IMR-90 (cell line): ENCODE measurements around the gene ZNF77. TPM values are rescaled to one million over a fixed set of nuclear protein-coding genes. Genes with fewer than 3 reads are reported as not detected.

Experiments used
- ATAC-seq: fragments of 200-7000 bp; cut with Tn5 transposase; 2 replicates; pipeline ENCODE4 v1.9.1; 2020; ENCODE audit warnings: low read depth, mild to moderate bottlenecking, moderate library complexity
- BruUV-seq: library from RNA; stranded (reverse); fragments of 400-500 nt; replicated peaks from 2 replicates; lab custom pipeline; 2021; lab: Mats Ljungman, UMichigan
- CTCF ChIA-PET: fragments of 300-600 bp; formaldehyde crosslinking; extraction: SDS; loops from one replicate; lab custom pipeline; 2021; ENCODE audit warnings: antibody characterized with exemption; lab: Yijun Ruan, JAX
- POLR2A ChIA-PET: fragments of 300-600 bp; sonication (Branson Sonifier 250); formaldehyde crosslinking; loops from one replicate; lab custom pipeline; 2022; ENCODE audit warnings: antibody characterized with exemption; ENCODE audit not compliant: unreplicated experiment; lab: Charles Lee
- DNase-seq: peaks from one replicate; pipeline ENCODE4 v3.0.0; 2013
- H2AFZ ChIP-seq: replicated peaks from 2 replicates; pipeline ENCODE3; 2013; ENCODE audit warnings: low read length, mild to moderate bottlenecking; ENCODE audit not compliant: poor library complexity
- H2AK5ac ChIP-seq: 2 replicates; pipeline ENCODE4 v1.6.1; 2013; ENCODE audit warnings: low read depth, low read length, inconsistent platforms
- H2AK9ac ChIP-seq: replicated peaks from 2 replicates; pipeline ENCODE3; 2013; ENCODE audit warnings: mild to moderate bottlenecking, low read depth, low read length, moderate library complexity; ENCODE audit not compliant: poor library complexity
- H2BK120ac ChIP-seq: 2 replicates; pipeline ENCODE4 v1.6.1; 2013; ENCODE audit warnings: low read depth, low read length, inconsistent platforms
- H2BK15ac ChIP-seq: 3 replicates; pipeline ENCODE4 v1.6.1; 2013; ENCODE audit warnings: low read depth, low read length, inconsistent platforms
- H2BK20ac ChIP-seq: 2 replicates; pipeline ENCODE4 v1.6.1; 2013; ENCODE audit warnings: low read depth, mild to moderate bottlenecking, inconsistent platforms, low read length, moderate library complexity
- H2BK5ac ChIP-seq: 2 replicates; pipeline ENCODE4 v1.6.1; 2013; ENCODE audit warnings: mild to moderate bottlenecking, low read depth, low read length, inconsistent platforms; ENCODE audit not compliant: poor library complexity, severe bottlenecking
- H3K14ac ChIP-seq: replicated peaks from 2 replicates; pipeline ENCODE4 v1.6.1; 2013; ENCODE audit warnings: low read depth, low read length, inconsistent platforms
- H3K18ac ChIP-seq: 2 replicates; pipeline ENCODE4 v1.6.1; 2013; ENCODE audit warnings: low read depth, low read length, control low read depth
- H3K23ac ChIP-seq: 2 replicates; pipeline ENCODE4 v1.6.1; 2013; ENCODE audit warnings: low read depth, low read length, inconsistent platforms
- H3K27ac ChIP-seq: 2 replicates; pipeline ENCODE4 v1.5.1; 2013; ENCODE audit warnings: mild to moderate bottlenecking, control low read depth, low read length; ENCODE audit not compliant: insufficient read depth
- H3K27me3 ChIP-seq: 2 replicates; pipeline ENCODE4 v1.6.1; 2013; ENCODE audit warnings: low read length; ENCODE audit not compliant: control insufficient read depth, insufficient read depth
- H3K36me3 ChIP-seq: 2 replicates; pipeline ENCODE4 v1.6.1; 2013; ENCODE audit warnings: low read length, mixed read lengths; ENCODE audit not compliant: control insufficient read depth, insufficient read depth
- H3K4ac ChIP-seq: 2 replicates; pipeline ENCODE4 v1.6.1; 2013; ENCODE audit warnings: low read depth, low read length, inconsistent platforms
- H3K4me1 ChIP-seq: 2 replicates; pipeline ENCODE4 v1.6.1; 2013; ENCODE audit warnings: low read length, mixed read lengths; ENCODE audit not compliant: control insufficient read depth, insufficient read depth
- H3K4me2 ChIP-seq: 2 replicates; pipeline ENCODE4 v1.6.1; 2013; ENCODE audit warnings: low read depth, mild to moderate bottlenecking, control low read depth, low read length, moderate library complexity
- H3K4me3 ChIP-seq: 2 replicates; pipeline ENCODE4 v1.5.1; 2013; ENCODE audit warnings: low read depth, mild to moderate bottlenecking, control low read depth, low read length, moderate library complexity; ENCODE audit not compliant: insufficient read depth
- H3K56ac ChIP-seq: 2 replicates; pipeline ENCODE4 v1.6.1; 2013; ENCODE audit warnings: low read length, inconsistent platforms; ENCODE audit not compliant: insufficient read depth; ENCODE audit errors: extremely low read depth
- H3K79me1 ChIP-seq, 2 experiments: 2 replicates each; pipeline ENCODE4 v1.6.1; 2013; ENCODE audit warnings: low read length in 2 of 2, inconsistent platforms in 1 of 2, low read depth in 1 of 2
- H3K9ac ChIP-seq: 2 replicates; pipeline ENCODE4 v1.6.1; 2013; ENCODE audit warnings: low read depth, low read length, control low read depth
- H3K9me1 ChIP-seq: 2 replicates; pipeline ENCODE4 v1.6.1; 2013; ENCODE audit warnings: low read length, inconsistent platforms; ENCODE audit not compliant: insufficient read depth
- H3K9me3 ChIP-seq: 2 replicates; pipeline ENCODE4 v1.6.1; 2013; ENCODE audit warnings: low read length; ENCODE audit not compliant: control insufficient read depth, insufficient read depth
- H4K20me1 ChIP-seq: 2 replicates; pipeline ENCODE4 v1.6.1; 2013; ENCODE audit warnings: low read length, inconsistent platforms; ENCODE audit not compliant: insufficient read depth
- H4K5ac ChIP-seq: 2 replicates; pipeline ENCODE4 v1.6.1; 2013; ENCODE audit warnings: mild to moderate bottlenecking, low read depth, low read length, control low read depth
- H4K8ac ChIP-seq, 2 experiments: 2 replicates each; pipeline ENCODE4 v1.6.1; 2013; ENCODE audit warnings: low read depth in 2 of 2, low read length in 2 of 2, control low read depth in 1 of 2, inconsistent platforms in 1 of 2
- H4K91ac ChIP-seq: 2 replicates; pipeline ENCODE4 v1.6.1; 2013; ENCODE audit warnings: low read depth, low read length, inconsistent platforms; ENCODE audit not compliant: insufficient read depth
- CEBPB ChIP-seq: IDR thresholded peaks from 2 replicates; pipeline ENCODE4 v1.6.1; 2012; ENCODE audit warnings: low read depth, low read length, improper control_type of control experiment
- WGBS, 2 experiments: methylation state at CpG; one replicate each; pipeline versions ENCODE4 v1.1.5 to v1.1.7; 2013; ENCODE audit warnings: missing lambda C conversion rate in 2 of 2; ENCODE audit not compliant: insufficient read length in 1 of 2; ENCODE audit errors: extremely low coverage in 2 of 2; 5-methylcytosine and 5-hydroxymethylcytosine counted together
- dilution Hi-C: fragments of 300-500 bp; cut with HindIII; formaldehyde crosslinking; loops from one replicate; pipeline ENCODE4 v1.14.3; 2018; ENCODE audit warnings: low sequenced_read_pairs; ENCODE audit not compliant: unreplicated experiment
- in situ Hi-C: fragments of 300-500 bp; cut with MboI; formaldehyde crosslinking; loops from 3 replicates; pipeline ENCODE4 v1.14.3; 2019; ENCODE audit warnings: low sequenced_read_pairs, inconsistent platforms, mixed read lengths
- intact Hi-C: fragments of 100-400 bp; cut with micrococcal nuclease; formaldehyde crosslinking; loops from 2 replicates; pipeline ENCODE4 v1.10.0; 2022
- polyA plus RNA-seq, 3 experiments: library from polyadenylated mRNA; depleted of rRNA; stranded (reverse); fragments of >200 nt; gene quantifications; 2 replicates each; pipeline ENCODE4 v1.2.3, GENCODE V29; 2012; ENCODE audit warnings: low replicate concordance in 1 of 3
- total RNA-seq: library from RNA; depleted of rRNA; stranded (reverse); fragments of >200 nt; gene quantifications from 2 replicates; pipeline ENCODE4 v1.2.3, GENCODE V29; 2012
- TF ChIP-seq, protein P1 (sequence below): conservative IDR thresholded peaks from 2 replicates; pipeline ENCODE4 v1.5.1; 2012; ENCODE audit warnings: mild to moderate bottlenecking, low read depth, low read length, improper control_type of control experiment

Gene ZNF77
- total and polyA plus RNA-seq, 2 of the 4 experiments (the other 2 are of a cell fraction): 3.6 to 6.5 TPM

DNA sequence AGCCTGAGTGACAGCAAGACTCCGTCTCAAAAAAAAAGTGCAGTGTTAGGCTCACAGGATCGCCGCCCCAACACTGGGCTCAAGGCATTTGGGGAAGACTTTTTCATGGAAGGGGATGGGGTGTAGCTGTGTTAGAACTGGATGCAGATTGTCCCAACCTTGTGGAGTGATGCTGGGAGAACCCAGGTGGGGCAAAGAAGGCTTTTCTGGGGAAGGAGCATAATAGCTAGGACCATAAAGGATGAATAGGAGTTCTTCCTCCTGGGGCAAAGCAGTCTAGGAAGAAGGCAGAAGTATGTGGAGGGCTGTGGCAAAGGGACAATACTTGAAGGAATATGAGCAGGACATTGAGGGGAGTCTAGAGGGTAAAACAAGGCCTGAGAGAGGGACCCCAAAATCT lies 43.8 kb upstream of the ZNF77 start:
- no peak overlapping the region for H2BK120ac ChIP-seq
- dilution Hi-C loops (no loop called here), in situ Hi-C loops (no loop called here), intact Hi-C loops (no loop called here)
- ChIA-PET POLR2A (no interaction called here), CTCF (no interaction called here)
- WGBS, 2 experiments: 89% methylated on average over 3 of the region's 3 CpGs; no CpG with 5 or more reads in 1 of the 2 experiments
- no TSS peak for BruUV-seq
- H3K4me2 ChIP-seq: no peak overlapping the region
- H3K4ac ChIP-seq: no peak overlapping the region
- H3K27me3 ChIP-seq: peaks cover 20% of the 10 kb centered on the region
- TF ChIP-seq CEBPB: no peak
- TF ChIP-seq, protein P1, sequence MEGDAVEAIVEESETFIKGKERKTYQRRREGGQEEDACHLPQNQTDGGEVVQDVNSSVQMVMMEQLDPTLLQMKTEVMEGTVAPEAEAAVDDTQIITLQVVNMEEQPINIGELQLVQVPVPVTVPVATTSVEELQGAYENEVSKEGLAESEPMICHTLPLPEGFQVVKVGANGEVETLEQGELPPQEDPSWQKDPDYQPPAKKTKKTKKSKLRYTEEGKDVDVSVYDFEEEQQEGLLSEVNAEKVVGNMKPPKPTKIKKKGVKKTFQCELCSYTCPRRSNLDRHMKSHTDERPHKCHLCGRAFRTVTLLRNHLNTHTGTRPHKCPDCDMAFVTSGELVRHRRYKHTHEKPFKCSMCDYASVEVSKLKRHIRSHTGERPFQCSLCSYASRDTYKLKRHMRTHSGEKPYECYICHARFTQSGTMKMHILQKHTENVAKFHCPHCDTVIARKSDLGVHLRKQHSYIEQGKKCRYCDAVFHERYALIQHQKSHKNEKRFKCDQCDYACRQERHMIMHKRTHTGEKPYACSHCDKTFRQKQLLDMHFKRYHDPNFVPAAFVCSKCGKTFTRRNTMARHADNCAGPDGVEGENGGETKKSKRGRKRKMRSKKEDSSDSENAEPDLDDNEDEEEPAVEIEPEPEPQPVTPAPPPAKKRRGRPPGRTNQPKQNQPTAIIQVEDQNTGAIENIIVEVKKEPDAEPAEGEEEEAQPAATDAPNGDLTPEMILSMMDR: no peak
- H4K8ac ChIP-seq: no peak overlapping the region
- H3K9me3 ChIP-seq: no peaks in the 10 kb centered on the region
- no peak overlapping the region for H3K27ac ChIP-seq
- ATAC-seq (no peak), DNase-seq (no peak)
- no peaks in the 10 kb centered on the region for H3K36me3 ChIP-seq
- no peaks in the 10 kb centered on the region for H3K79me1 ChIP-seq
- no peak overlapping the region for H3K23ac ChIP-seq
- H3K56ac ChIP-seq: no peak overlapping the region
- H3K14ac ChIP-seq: no peak overlapping the region
- no peak overlapping the region for H2BK20ac ChIP-seq
- no peak overlapping the region for H2AK9ac ChIP-seq
- H2BK15ac ChIP-seq: no peak overlapping the region
- no peaks in the 10 kb centered on the region for H4K20me1 ChIP-seq
- no peak overlapping the region for H4K91ac ChIP-seq
- H4K5ac ChIP-seq: no peak overlapping the region
- H3K4me1 ChIP-seq: peaks cover under 1% of the 10 kb centered on the region; the same call in 1 of the 2 replicates
- H2BK5ac ChIP-seq: no peak overlapping the region
- no peaks in the 10 kb centered on the region for H3K9me1 ChIP-seq
- H3K18ac ChIP-seq: no peak overlapping the region
- no peak overlapping the region for H3K4me3 ChIP-seq
- no peak overlapping the region for H2AK5ac ChIP-seq
- no peak overlapping the region for H3K9ac ChIP-seq
- no peak overlapping the region for H2AFZ ChIP-seq
